NT2/D1 (cell line): ENCODE data around the gene OGFR.

ENCODE experiments used
- YY1 ChIP-seq: IDR thresholded peaks from 2 replicates; pipeline ENCODE4 v1.6.1; 2011; ENCODE audit not compliant: insufficient read length, insufficient read depth
- ZNF274 ChIP-seq: IDR thresholded peaks from 2 replicates; pipeline ENCODE4 v1.6.1; 2011; ENCODE audit warnings: mild to moderate bottlenecking, low read depth, low read length

GRCh38 chr20:62854121-62854520 lies 49.5 kb downstream of the OGFR start:
- TF ChIP-seq YY1, result no peak
- no peak for TF ChIP-seq ZNF274
